Measurements from ENCODE around the gene FAM163A.
"Not testable (repeated sequence)": the region's sequence is repeated elsewhere in the genome, so short reads cannot be mapped to it uniquely, and the experiment has no call there.

The FAM163A gene

GRCh38 chr1:179803104-179803503, 60.0 kb downstream of the FAM163A start:
- no peak for DNase-seq (ENCODE audit: low read depth, low spot score)
- no peaks in the 10 kb centered on the region for H3K9me3 ChIP-seq (ENCODE audit: low read depth, low read length)
- TF ChIP-seq POLR2AphosphoS5 (IDR thresholded peaks at IDR 0.05; ENCODE audit: borderline replicate concordance, low read depth, low read length) = no peak
- no peak for TF ChIP-seq FOXP2 (optimal IDR thresholded peaks at IDR 0.05; ENCODE audit: control extremely low read depth, extremely low read length, insufficient read depth)
- no peak for TF ChIP-seq EZH2 (IDR thresholded peaks at IDR 0.05)
- no peak overlapping the region for H3K27ac ChIP-seq
- no peaks in the 10 kb centered on the region for H3K36me3 ChIP-seq (ENCODE audit: insufficient read depth, low read length)
- no peak overlapping the region for H3K9ac ChIP-seq (ENCODE audit: insufficient read length)
- no peak overlapping the region for H3K4me3 ChIP-seq

- Histone ChIP-seq H3K36me3 (ENCODE audit: insufficient read depth, low read length) (no peaks in the 10 kb centered on the region), H3K27ac (no peak overlapping the region)
- DNase-seq (ENCODE audit: low read depth, low spot score) = no peak
These were observed 60.8 kb downstream of the FAM163A start for GRCh38 chr1:179803918-179804317.

DNA sequence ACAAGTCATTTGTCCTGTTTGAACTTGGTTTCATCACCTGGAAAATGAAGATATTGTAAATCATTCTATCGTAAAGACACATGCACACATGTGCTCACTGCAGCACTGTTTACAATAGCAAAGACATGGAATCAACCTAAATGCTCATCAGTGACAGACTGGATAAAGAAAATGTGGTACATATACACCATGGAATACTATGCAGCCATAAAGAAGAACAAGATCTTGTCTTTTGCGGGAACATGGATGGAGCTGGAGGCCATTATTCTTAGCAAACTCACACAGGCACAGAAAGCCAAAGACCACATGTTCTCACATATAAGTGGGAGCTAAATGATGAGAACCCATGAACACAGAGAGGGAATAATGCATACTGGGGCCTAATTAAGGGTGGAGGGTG, 61.3 kb downstream of the FAM163A start:
- not testable (repeated sequence) for H3K9me3 ChIP-seq (ENCODE audit: low read depth, low read length); H3K27ac ChIP-seq; DNase-seq (ENCODE audit: low read depth, low spot score); H3K36me3 ChIP-seq (ENCODE audit: insufficient read depth, low read length); H3K9ac ChIP-seq (ENCODE audit: insufficient read length); H3K4me3 ChIP-seq

More at GRCh38 chr1:179803918-179804317, 60.8 kb downstream of the FAM163A start:
- Histone ChIP-seq H3K9me3 (ENCODE audit: low read depth, low read length) (no peaks in the 10 kb centered on the region), H3K9ac (ENCODE audit: insufficient read length) (no peak overlapping the region), H3K4me3 (no peak overlapping the region)
- TF ChIP-seq FOXP2 (optimal IDR thresholded peaks at IDR 0.05; ENCODE audit: control extremely low read depth, extremely low read length, insufficient read depth) (no peak), EZH2 (IDR thresholded peaks at IDR 0.05) (no peak), POLR2AphosphoS5 (IDR thresholded peaks at IDR 0.05; ENCODE audit: borderline replicate concordance, low read depth, low read length) (no peak)

DNA sequence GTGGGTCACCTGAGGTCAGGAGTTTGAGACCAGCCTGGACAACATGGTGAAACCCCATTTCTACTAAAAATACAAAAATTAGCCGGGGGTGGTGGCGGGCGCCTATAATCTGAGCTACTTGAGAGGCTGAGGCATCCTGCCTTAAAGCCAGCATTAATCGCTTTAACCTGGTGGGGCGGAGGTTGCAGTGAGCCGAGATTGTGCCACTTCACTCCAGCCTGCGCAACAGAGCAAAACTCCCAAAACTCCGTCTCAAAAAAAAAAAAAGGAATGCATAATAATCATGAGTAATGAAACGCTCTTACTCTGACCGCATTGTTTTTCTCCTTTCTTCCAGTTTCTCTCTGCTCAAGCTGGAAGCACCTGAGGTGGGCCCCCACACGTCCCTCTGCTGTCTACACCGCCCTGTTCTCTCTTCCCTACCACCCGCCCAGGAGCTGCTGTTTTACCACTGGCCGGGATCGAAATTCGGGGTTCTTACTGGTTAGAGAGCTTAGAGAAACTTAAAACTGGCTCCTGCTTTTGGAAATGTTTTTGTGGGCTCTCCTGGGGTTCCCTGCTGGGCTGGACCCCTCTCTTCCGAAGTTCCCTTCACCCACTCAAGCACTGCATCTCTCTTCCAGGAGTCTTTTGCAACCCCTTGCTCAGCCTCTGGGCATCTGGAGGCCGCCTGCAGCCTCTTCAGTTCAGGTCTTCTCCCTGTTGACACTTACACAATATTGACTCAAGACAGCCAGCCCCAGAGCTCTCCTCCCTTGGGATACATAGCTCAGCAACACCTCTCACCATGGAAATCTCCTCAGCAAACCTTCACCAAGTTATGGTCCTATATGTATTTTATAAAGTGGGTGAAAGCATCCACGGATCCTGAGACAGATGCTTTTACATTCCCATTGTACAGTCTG, 62.5 kb downstream of the FAM163A start:
- TF ChIP-seq EZH2 (IDR thresholded peaks at IDR 0.05) (no peak), POLR2AphosphoS5 (IDR thresholded peaks at IDR 0.05; ENCODE audit: borderline replicate concordance, low read depth, low read length) (no peak), FOXP2 (optimal IDR thresholded peaks at IDR 0.05; ENCODE audit: control extremely low read depth, extremely low read length, insufficient read depth) (no peak)
- no peak for DNase-seq (ENCODE audit: low read depth, low spot score)
- Histone ChIP-seq H3K9me3 (ENCODE audit: low read depth, low read length) (no peaks in the 10 kb centered on the region), H3K27ac (no peak overlapping the region), H3K4me3 (no peak overlapping the region), H3K9ac (ENCODE audit: insufficient read length) (no peak overlapping the region), H3K36me3 (ENCODE audit: insufficient read depth, low read length) (no peaks in the 10 kb centered on the region)

GRCh38 chr1:179806333-179806732, 63.2 kb downstream of the FAM163A start:
- no peak for DNase-seq (ENCODE audit: low read depth, low spot score)
- TF ChIP-seq EZH2 (IDR thresholded peaks at IDR 0.05) = no peak
- no peak for TF ChIP-seq FOXP2 (optimal IDR thresholded peaks at IDR 0.05; ENCODE audit: control extremely low read depth, extremely low read length, insufficient read depth)
- TF ChIP-seq POLR2AphosphoS5 (IDR thresholded peaks at IDR 0.05; ENCODE audit: borderline replicate concordance, low read depth, low read length) = no peak
- no peak overlapping the region for H3K27ac ChIP-seq
- H3K9ac ChIP-seq (ENCODE audit: insufficient read length) = no peak overlapping the region
- H3K9me3 ChIP-seq (ENCODE audit: low read depth, low read length) = no peaks in the 10 kb centered on the region
- no peaks in the 10 kb centered on the region for H3K36me3 ChIP-seq (ENCODE audit: insufficient read depth, low read length)
- no peak overlapping the region for H3K4me3 ChIP-seq

- DNase-seq (ENCODE audit: low read depth, low spot score) = no peak
- no peak for TF ChIP-seq FOXP2 (optimal IDR thresholded peaks at IDR 0.05; ENCODE audit: control extremely low read depth, extremely low read length, insufficient read depth)
- H3K27ac ChIP-seq = no peak overlapping the region
These were observed 64.2 kb downstream of the FAM163A start for GRCh38 chr1:179807291-179807690.

GRCh38 chr1:179807691-179808485, 64.8 kb downstream of the FAM163A start:
- H3K9me3 ChIP-seq (ENCODE audit: low read depth, low read length) = no peaks in the 10 kb centered on the region
- no peak for TF ChIP-seq EZH2 (IDR thresholded peaks at IDR 0.05)
- no peak for TF ChIP-seq FOXP2 (optimal IDR thresholded peaks at IDR 0.05; ENCODE audit: control extremely low read depth, extremely low read length, insufficient read depth)
- TF ChIP-seq POLR2AphosphoS5 (IDR thresholded peaks at IDR 0.05; ENCODE audit: borderline replicate concordance, low read depth, low read length) = no peak
- H3K27ac ChIP-seq = no peak overlapping the region
- DNase-seq (ENCODE audit: low read depth, low spot score) = no peak
- H3K9ac ChIP-seq (ENCODE audit: insufficient read length) = no peak overlapping the region
- no peaks in the 10 kb centered on the region for H3K36me3 ChIP-seq (ENCODE audit: insufficient read depth, low read length)
- no peak overlapping the region for H3K4me3 ChIP-seq

More at GRCh38 chr1:179807291-179807690, 64.2 kb downstream of the FAM163A start:
- no peak overlapping the region for H3K4me3 ChIP-seq
- H3K9me3 ChIP-seq (ENCODE audit: low read depth, low read length) = no peaks in the 10 kb centered on the region
- H3K36me3 ChIP-seq (ENCODE audit: insufficient read depth, low read length) = no peaks in the 10 kb centered on the region
- no peak overlapping the region for H3K9ac ChIP-seq (ENCODE audit: insufficient read length)

DNA sequence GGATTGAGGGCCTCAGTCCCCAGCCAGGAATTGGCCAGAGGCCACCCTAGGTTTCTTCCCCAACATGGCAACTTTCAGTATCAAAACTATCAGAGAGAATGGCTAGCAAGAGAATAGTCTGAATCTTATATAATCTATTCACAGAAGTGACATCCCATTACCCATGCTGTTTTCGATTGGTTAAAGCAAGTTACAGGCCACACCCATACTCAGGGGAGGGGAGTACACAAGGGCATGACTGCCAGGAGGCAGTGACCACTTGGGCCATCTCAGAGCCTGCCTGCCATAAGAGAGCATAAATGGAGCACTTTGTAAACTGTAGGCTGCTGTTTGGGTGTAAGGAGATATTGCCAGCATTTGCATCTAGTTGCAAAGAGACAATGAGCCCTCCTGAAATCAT, 65.4 kb downstream of the FAM163A start:
- TF ChIP-seq FOXP2 (optimal IDR thresholded peaks at IDR 0.05; ENCODE audit: control extremely low read depth, extremely low read length, insufficient read depth) (no peak), EZH2 (IDR thresholded peaks at IDR 0.05) (no peak), POLR2AphosphoS5 (IDR thresholded peaks at IDR 0.05; ENCODE audit: borderline replicate concordance, low read depth, low read length) (no peak)
- Histone ChIP-seq H3K27ac (no peak overlapping the region), H3K9ac (ENCODE audit: insufficient read length) (no peak overlapping the region), H3K9me3 (ENCODE audit: low read depth, low read length) (no peaks in the 10 kb centered on the region), H3K4me3 (no peak overlapping the region), H3K36me3 (ENCODE audit: insufficient read depth, low read length) (no peaks in the 10 kb centered on the region)
- no peak for DNase-seq (ENCODE audit: low read depth, low spot score)

All from SK-N-MC (cell line).